NB4 (cell line): ENCODE data around the gene PPARA.

Source experiments
- CTCF ChIP-seq: IDR thresholded peaks from one replicate; pipeline ENCODE4 v1.5.1; 2012; ENCODE audit warnings: low read depth, low read length
- MAX ChIP-seq: IDR thresholded peaks from 2 replicates; pipeline ENCODE4 v1.6.1; 2011; ENCODE audit warnings: low read depth, low read length
- MYC ChIP-seq: IDR thresholded peaks from 2 replicates; pipeline ENCODE4 v1.6.1; 2011; ENCODE audit warnings: low read depth, low read length
- POLR2A ChIP-seq: IDR thresholded peaks from 2 replicates; pipeline ENCODE4 v1.6.1; 2011; ENCODE audit warnings: mild to moderate bottlenecking; ENCODE audit not compliant: insufficient read length; ENCODE audit errors: extremely low read depth

- TF ChIP-seq CTCF (no peak), POLR2A (no peak), MAX (no peak), MYC (no peak)
Measured at GRCh38 chr22:46185283-46185682, 35.0 kb downstream of the PPARA start.
